Testis (tissue), 2 donors: ENCODE results near the gene MYO5B.

Experiments used
- CTCF ChIP-seq, 3 experiments: fragments of 450-650 bp in 2 of 3; fragments of 200-600 bp in 1 of 3; sonication (generic) in 1 of 3; IDR thresholded peaks; one replicate each; pipeline ENCODE4 v1.5.1; 2016 to 2019; ENCODE audit warnings: antibody characterized with exemption in 3 of 3, mild to moderate bottlenecking in 2 of 3, moderate library complexity in 1 of 3
- POLR2A ChIP-seq: fragments of 450-650 bp; IDR thresholded peaks from one replicate; pipeline ENCODE4 v1.6.1; 2017; ENCODE audit warnings: antibody characterized with exemption, mild to moderate bottlenecking, moderate library complexity

- TF ChIP-seq CTCF (IDR thresholded peaks at IDR 0.05) (no peak), POLR2A (no peak)
These were observed 63.4 kb downstream of the MYO5B start for GRCh38 chr18:50131591-50131990.
